ENCODE data around the gene ARHGAP26.

- TF ChIP-seq CTCF (IDR thresholded peaks at IDR 0.05 in 2 of 3, conservative IDR thresholded peaks at IDR 0.05 in 1 of 3; ENCODE audit: borderline replicate concordance in 1 of 3, insufficient read depth in 1 of 3, low read depth in 2 of 3, low read length in 2 of 3) (no peak), REST (IDR thresholded peaks at IDR 0.05; ENCODE audit: low read depth) (no peak), TCF7L2 (IDR thresholded peaks at IDR 0.05; ENCODE audit: borderline replicate concordance, extremely low read depth, insufficient read depth, insufficient read length) (no peak), EZH2phosphoT487 (IDR thresholded peaks at IDR 0.05; ENCODE audit: borderline replicate concordance) (no peak), MAX (IDR thresholded peaks at IDR 0.05) (no peak), EZH2 (IDR thresholded peaks at IDR 0.05) (no peak), EGR1 (IDR thresholded peaks at IDR 0.05; ENCODE audit: low read depth) (no peak), POLR2A (IDR thresholded peaks at IDR 0.05; ENCODE audit: borderline replicate concordance, extremely low read depth, insufficient read depth, insufficient read length) (no peak)
Observed at GRCh38 chr5:143254819-143255218, 484.6 kb downstream of the ARHGAP26 start.
